ENCODE measurements around the gene CCIN.

Gene CCIN

GRCh38 chr9:36141288-36141687 lies 27.9 kb upstream of the CCIN start:
- peak; percentile 48 for DNase-seq (ENCODE audit: low read depth)
- no peak overlapping the region for H3K4me3 ChIP-seq (ENCODE audit: low read length)

GRCh38 chr9:36141761-36142160 lies 27.4 kb upstream of the CCIN start:
- no peak for DNase-seq (ENCODE audit: low read depth)
- no peak overlapping the region for H3K4me3 ChIP-seq (ENCODE audit: low read length)
- TF ChIP-seq CTCF (conservative IDR thresholded peaks at IDR 0.05; ENCODE audit: low read length) = no peak

More at GRCh38 chr9:36141288-36141687, 27.9 kb upstream of the CCIN start:
- TF ChIP-seq CTCF (conservative IDR thresholded peaks at IDR 0.05; ENCODE audit: low read length) = peak; percentile 59

GRCh38 chr9:36142510-36143244 lies 26.5 kb upstream of the CCIN start:
- H3K4me3 ChIP-seq (ENCODE audit: low read length) = no peak overlapping the region
- DNase-seq (ENCODE audit: low read depth) = no peak
- no peak for TF ChIP-seq CTCF (conservative IDR thresholded peaks at IDR 0.05; ENCODE audit: low read length)

GRCh38 chr9:36143245-36143641 lies 25.9 kb upstream of the CCIN start:
- TF ChIP-seq CTCF (conservative IDR thresholded peaks at IDR 0.05; ENCODE audit: low read length) = no peak
- DNase-seq (ENCODE audit: low read depth) = no peak
- H3K4me3 ChIP-seq (ENCODE audit: low read length) = no peak overlapping the region

GRCh38 chr9:36144309-36145232 lies 24.6 kb upstream of the CCIN start:
- DNase-seq (ENCODE audit: low read depth) = no peak
- H3K4me3 ChIP-seq (ENCODE audit: low read length) = no peak overlapping the region

GRCh38 chr9:36145970-36146369 lies 23.2 kb upstream of the CCIN start:
- no peak overlapping the region for H3K4me3 ChIP-seq (ENCODE audit: low read length)
- no peak for TF ChIP-seq CTCF (conservative IDR thresholded peaks at IDR 0.05; ENCODE audit: low read length)
- no peak for DNase-seq (ENCODE audit: low read depth)

More at GRCh38 chr9:36144309-36145232, 24.6 kb upstream of the CCIN start:
- no peak for TF ChIP-seq CTCF (conservative IDR thresholded peaks at IDR 0.05; ENCODE audit: low read length)
